ENCODE measurements around the gene FRAS1. TPM values are rescaled to one million over a fixed set of nuclear protein-coding genes. Genes with fewer than 3 reads are reported as not detected.

Gene FRAS1
- total RNA-seq, 1 donor from 2014 or later, result 24.6 TPM

DNA sequence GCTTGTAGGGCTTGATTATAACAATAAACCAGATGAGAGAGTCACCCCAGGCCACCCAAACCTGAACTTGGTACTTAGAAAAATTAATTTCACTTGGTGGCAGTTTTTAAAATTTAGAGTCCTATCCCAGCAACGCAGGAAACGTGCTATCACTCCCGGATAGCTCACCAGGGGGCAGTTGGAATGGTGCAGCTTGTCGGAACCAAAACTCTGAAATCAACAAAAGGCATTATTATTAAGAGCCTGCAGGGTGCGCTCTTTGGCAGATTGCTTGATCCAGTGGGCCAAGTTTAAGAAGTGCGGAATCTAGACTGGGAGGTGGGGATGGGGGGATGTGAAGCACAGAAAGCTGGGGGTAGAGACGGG, 2.4 kb downstream of the FRAS1 start:
- Histone ChIP-seq H3K27ac (ENCODE audit: low read depth, low read length) (no peak overlapping the region), H4K20me1 (ENCODE audit: insufficient read depth, low read length) (no peaks in the 10 kb centered on the region), H3K36me3 (ENCODE audit: insufficient read depth, low read length) (no peaks in the 10 kb centered on the region), H3K9ac (ENCODE audit: low read length) (peak overlapping the region; percentile 72), H3K27me3 (ENCODE audit: insufficient read depth, low read length) (peaks cover 2% of the 10 kb centered on the region), H2AFZ (ENCODE audit: low read depth, low read length) (peak overlapping the region; percentile 94), H3K4me2 (ENCODE audit: low read length) (peak overlapping the region; percentile 97), H3K4me3 (ENCODE audit: insufficient read depth, low read depth, low read length) (peak overlapping the region; percentile 64), H3K9me3 (ENCODE audit: insufficient read depth, low read depth, low read length) (no peaks in the 10 kb centered on the region), H3K79me2 (ENCODE audit: insufficient read depth, low read length) (no peaks in the 10 kb centered on the region), H3K4me1 (ENCODE audit: insufficient read depth, low read length) (peaks cover 29% of the 10 kb centered on the region)
- Mint-ChIP-seq H3K36me3 (ENCODE audit: low read depth, unreplicated experiment) (no peaks in the 10 kb centered on the region), H3K27ac (ENCODE audit: unreplicated experiment) (peak overlapping the region; percentile 5), H3K4me3 (ENCODE audit: unreplicated experiment) (peak overlapping the region; percentile 91), H3K27me3 (ENCODE audit: low read depth, unreplicated experiment) (peaks cover 7% of the 10 kb centered on the region), H3K9me3 (ENCODE audit: unreplicated experiment) (no peaks in the 10 kb centered on the region), H3K4me1 (ENCODE audit: low read depth, unreplicated experiment) (no peaks in the 10 kb centered on the region)
- DNase-seq (ENCODE audit: low read depth), result peak; percentile 64
- TF ChIP-seq, protein P1, sequence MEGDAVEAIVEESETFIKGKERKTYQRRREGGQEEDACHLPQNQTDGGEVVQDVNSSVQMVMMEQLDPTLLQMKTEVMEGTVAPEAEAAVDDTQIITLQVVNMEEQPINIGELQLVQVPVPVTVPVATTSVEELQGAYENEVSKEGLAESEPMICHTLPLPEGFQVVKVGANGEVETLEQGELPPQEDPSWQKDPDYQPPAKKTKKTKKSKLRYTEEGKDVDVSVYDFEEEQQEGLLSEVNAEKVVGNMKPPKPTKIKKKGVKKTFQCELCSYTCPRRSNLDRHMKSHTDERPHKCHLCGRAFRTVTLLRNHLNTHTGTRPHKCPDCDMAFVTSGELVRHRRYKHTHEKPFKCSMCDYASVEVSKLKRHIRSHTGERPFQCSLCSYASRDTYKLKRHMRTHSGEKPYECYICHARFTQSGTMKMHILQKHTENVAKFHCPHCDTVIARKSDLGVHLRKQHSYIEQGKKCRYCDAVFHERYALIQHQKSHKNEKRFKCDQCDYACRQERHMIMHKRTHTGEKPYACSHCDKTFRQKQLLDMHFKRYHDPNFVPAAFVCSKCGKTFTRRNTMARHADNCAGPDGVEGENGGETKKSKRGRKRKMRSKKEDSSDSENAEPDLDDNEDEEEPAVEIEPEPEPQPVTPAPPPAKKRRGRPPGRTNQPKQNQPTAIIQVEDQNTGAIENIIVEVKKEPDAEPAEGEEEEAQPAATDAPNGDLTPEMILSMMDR (IDR thresholded peaks at IDR 0.05; ENCODE audit: insufficient read depth, low read depth, low read length), result peak; percentile 54
- no peak for TF ChIP-seq EZH2 (IDR thresholded peaks at IDR 0.05; ENCODE audit: insufficient read depth, low read length)
- FAIRE-seq, result no peak

DNA sequence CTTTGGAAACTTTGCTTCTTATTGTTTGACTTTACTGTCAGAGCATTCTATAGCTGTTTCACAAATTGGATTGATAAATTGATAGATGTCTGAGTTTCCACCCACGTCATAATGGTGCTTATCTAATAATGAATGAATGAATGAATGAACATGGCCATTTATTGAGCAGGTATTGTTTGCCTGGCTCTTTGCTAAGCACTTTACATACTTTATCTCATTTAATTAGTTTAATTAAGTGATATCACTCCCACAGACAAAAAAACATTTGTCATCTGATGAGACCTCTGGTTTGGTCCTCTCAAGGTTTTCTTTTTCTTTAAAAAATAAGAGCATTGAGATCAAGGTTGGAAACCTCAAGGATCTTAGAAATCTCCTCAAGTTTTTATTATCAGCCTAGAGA, 2.8 kb downstream of the FRAS1 start:
- Mint-ChIP-seq H3K27me3 (ENCODE audit: low read depth, unreplicated experiment) (peaks cover 5% of the 10 kb centered on the region), H3K36me3 (ENCODE audit: low read depth, unreplicated experiment) (no peaks in the 10 kb centered on the region), H3K27ac (ENCODE audit: unreplicated experiment) (no peak overlapping the region), H3K4me3 (ENCODE audit: unreplicated experiment) (peak overlapping the region; percentile 91), H3K4me1 (ENCODE audit: low read depth, unreplicated experiment) (no peaks in the 10 kb centered on the region), H3K9me3 (ENCODE audit: unreplicated experiment) (no peaks in the 10 kb centered on the region)
- no peak for DNase-seq (ENCODE audit: low read depth)
- Histone ChIP-seq H3K4me1 (ENCODE audit: insufficient read depth, low read length) (peaks cover 29% of the 10 kb centered on the region), H3K4me3 (ENCODE audit: insufficient read depth, low read depth, low read length) (no peak overlapping the region), H3K27ac (ENCODE audit: low read depth, low read length) (no peak overlapping the region), H3K79me2 (ENCODE audit: insufficient read depth, low read length) (no peaks in the 10 kb centered on the region), H3K9me3 (ENCODE audit: insufficient read depth, low read depth, low read length) (no peaks in the 10 kb centered on the region), H2AFZ (ENCODE audit: low read depth, low read length) (no peak overlapping the region), H4K20me1 (ENCODE audit: insufficient read depth, low read length) (no peaks in the 10 kb centered on the region), H3K4me2 (ENCODE audit: low read length) (no peak overlapping the region), H3K36me3 (ENCODE audit: insufficient read depth, low read length) (no peaks in the 10 kb centered on the region), H3K9ac (ENCODE audit: low read length) (no peak overlapping the region), H3K27me3 (ENCODE audit: insufficient read depth, low read length) (peaks cover under 1% of the 10 kb centered on the region)
- no peak for FAIRE-seq
- no peak for TF ChIP-seq EZH2 (IDR thresholded peaks at IDR 0.05; ENCODE audit: insufficient read depth, low read length)
- TF ChIP-seq, protein P1 (IDR thresholded peaks at IDR 0.05; ENCODE audit: insufficient read depth, low read depth, low read length), result no peak

GRCh38 chr4:78061939-78062570, 4.9 kb downstream of the FRAS1 start:
- Mint-ChIP-seq H3K9me3 (ENCODE audit: unreplicated experiment) (no peaks in the 10 kb centered on the region), H3K27ac (ENCODE audit: unreplicated experiment) (no peak overlapping the region), H3K4me1 (ENCODE audit: low read depth, unreplicated experiment) (peaks cover 3% of the 10 kb centered on the region), H3K27me3 (ENCODE audit: low read depth, unreplicated experiment) (no peaks in the 10 kb centered on the region), H3K4me3 (ENCODE audit: unreplicated experiment) (no peak overlapping the region), H3K36me3 (ENCODE audit: low read depth, unreplicated experiment) (no peaks in the 10 kb centered on the region)
- Histone ChIP-seq H3K4me2 (ENCODE audit: low read length) (no peak overlapping the region), H4K20me1 (ENCODE audit: insufficient read depth, low read length) (no peaks in the 10 kb centered on the region), H3K4me1 (ENCODE audit: insufficient read depth, low read length) (peaks cover 17% of the 10 kb centered on the region), H3K9me3 (ENCODE audit: insufficient read depth, low read depth, low read length) (no peaks in the 10 kb centered on the region), H3K9ac (ENCODE audit: low read length) (no peak overlapping the region), H3K27ac (ENCODE audit: low read depth, low read length) (no peak overlapping the region), H3K4me3 (ENCODE audit: insufficient read depth, low read depth, low read length) (no peak overlapping the region), H3K36me3 (ENCODE audit: insufficient read depth, low read length) (no peaks in the 10 kb centered on the region), H2AFZ (ENCODE audit: low read depth, low read length) (no peak overlapping the region), H3K27me3 (ENCODE audit: insufficient read depth, low read length) (no peaks in the 10 kb centered on the region), H3K79me2 (ENCODE audit: insufficient read depth, low read length) (no peaks in the 10 kb centered on the region)
- FAIRE-seq (peak; percentile 5), DNase-seq (ENCODE audit: low read depth) (no peak)
- TF ChIP-seq, protein P1 (IDR thresholded peaks at IDR 0.05; ENCODE audit: insufficient read depth, low read depth, low read length), result no peak
- TF ChIP-seq EZH2 (IDR thresholded peaks at IDR 0.05; ENCODE audit: insufficient read depth, low read length), result no peak
